K562 (cell line): ENCODE data around the gene OR2F1. TPM values are rescaled to one million over a fixed set of nuclear protein-coding genes. Genes with fewer than 3 reads are reported as not detected.
A peak's percentile ranks its signal among the peaks of the same experiment; 100 is the strongest.

Experiments used
- ATAC-seq: fragments of 200-7000 bp; cut with Tn5 transposase; 3 replicates; pipeline ENCODE4 v1.9.1; 2020; ENCODE audit warnings: moderate library complexity
- BruUV-seq: library from RNA; stranded (reverse); fragments of 400-500 nt; replicated peaks from 2 replicates; lab custom pipeline; 2021; lab: Mats Ljungman, UMichigan
- CTCF ChIA-PET: fragments of 300-600 bp; formaldehyde crosslinking; extraction: SDS; loops from one replicate; lab custom pipeline; 2021; ENCODE audit warnings: low intra/inter-chr PET ratio; lab: Yijun Ruan, JAX
- POLR2A ChIA-PET: fragments of 300-600, 350-650 bp; sonication (Branson Sonifier 250); formaldehyde crosslinking; extraction: SDS; loops from one replicate; lab custom pipeline; 2021; ENCODE audit warnings: antibody characterized with exemption, inconsistent platforms; lab: Yijun Ruan, JAX
- DNase-seq, 4 experiments: peaks; one replicate each; pipeline versions ENCODE4 v3.0.0 to v3.0.0-alpha.2; 2011 to 2018; ENCODE audit warnings: low spot score in 3 of 4, mixed read lengths in 3 of 4; ENCODE audit errors: extremely low read depth in 1 of 4
- FAIRE-seq: peaks from 2 replicates; lab custom pipeline; 2011; peaks lifted over from hg19 to GRCh38; lab: Jason Lieb, UNC
- H2AFZ ChIP-seq: 2 replicates; pipeline ENCODE4 v1.6.0; 2011; ENCODE audit warnings: low read depth, low read length, control low read depth, inconsistent platforms
- H3K27ac ChIP-seq: fragments of 200-600 bp; 3 replicates; pipeline ENCODE4 v1.8.0; 2011; ENCODE audit warnings: low read depth, mild to moderate bottlenecking, control low read depth, inconsistent platforms, low read length, moderate library complexity, mixed read lengths; ENCODE audit errors: extremely low read depth
- H3K27me3 ChIP-seq, 2 experiments: fragments of 300-600 bp in 1 of 2; 2 replicates in 1 of 2; 3 replicates in 1 of 2; pipeline versions ENCODE4 v1.6.0 to v1.8.0; 2011; ENCODE audit warnings: inconsistent platforms in 2 of 2, low read length in 2 of 2, mild to moderate bottlenecking in 1 of 2, mixed read lengths in 1 of 2, moderate library complexity in 1 of 2; ENCODE audit not compliant: control insufficient read depth in 2 of 2, insufficient read depth in 2 of 2
- H3K36me3 ChIP-seq: fragments of 300-600 bp; 3 replicates; pipeline ENCODE4 v1.8.0; 2011; ENCODE audit warnings: mild to moderate bottlenecking, low read length, inconsistent platforms; ENCODE audit not compliant: control insufficient read depth, insufficient read depth
- H3K4me1 ChIP-seq, 2 experiments: fragments of 200-600 bp in 1 of 2; replicated peaks in 1 of 2; 2 replicates in 1 of 2; 3 replicates in 1 of 2; pipeline versions ENCODE4 v1.5.1 to v1.8.0; 2011; ENCODE audit warnings: inconsistent platforms in 2 of 2, low read length in 2 of 2, mild to moderate bottlenecking in 1 of 2, mixed read lengths in 1 of 2, moderate library complexity in 1 of 2; ENCODE audit not compliant: control insufficient read depth in 2 of 2, insufficient read depth in 2 of 2
- H3K4me2 ChIP-seq: 2 replicates; pipeline ENCODE4 v1.6.1; 2011; ENCODE audit warnings: low read length, control low read depth, inconsistent platforms, mixed read lengths; ENCODE audit not compliant: insufficient read depth
- H3K4me3 ChIP-seq: fragments of 200-600 bp; sonication (generic), shearing (Covaris generic); 2 replicates; pipeline ENCODE4 v1.5.1; 2016; ENCODE audit warnings: control low read depth, inconsistent platforms
- H3K79me2 ChIP-seq: fragments of 200-600 bp; 3 replicates; pipeline ENCODE4 v1.8.0; 2011; ENCODE audit warnings: low read length, inconsistent platforms; ENCODE audit not compliant: control insufficient read depth, insufficient read depth
- H3K9ac ChIP-seq, 2 experiments: 2 replicates each; pipeline versions ENCODE4 v1.6.0 to v1.6.1; 2011; ENCODE audit warnings: low read depth in 2 of 2, low read length in 2 of 2, control low read depth in 1 of 2, inconsistent platforms in 1 of 2, mild to moderate bottlenecking in 1 of 2, mixed read lengths in 1 of 2; ENCODE audit not compliant: insufficient read depth in 1 of 2
- H3K9me1 ChIP-seq: one replicate; pipeline ENCODE4 v1.6.0; 2011; ENCODE audit warnings: inconsistent platforms, mild to moderate bottlenecking, low read length, moderate library complexity; ENCODE audit not compliant: control insufficient read depth, insufficient read depth
- H3K9me3 ChIP-seq: replicated peaks from 2 replicates; pipeline ENCODE4 v1.5.1; 2011; ENCODE audit warnings: low read depth, low read length, inconsistent platforms; ENCODE audit not compliant: control insufficient read depth, insufficient read depth
- H4K20me1 ChIP-seq: replicated peaks from 2 replicates; pipeline ENCODE4 v1.6.1; 2011; ENCODE audit warnings: low read length, inconsistent platforms, mixed read lengths; ENCODE audit not compliant: control insufficient read depth, insufficient read depth
- CEBPB ChIP-seq: fragments of 450-650 bp; IDR thresholded peaks from 2 replicates; pipeline ENCODE4 v1.6.1; 2016; ENCODE audit warnings: missing genetic modification characterization, missing compliant biosample characterization
- CEBPG ChIP-seq, 3 experiments: fragments of 200-800 bp in 1 of 3; sonication (Bioruptor generic) in 1 of 3; sonication (generic) in 1 of 3; formaldehyde crosslinking in 1 of 3; IDR thresholded peaks in 2 of 3; conservative IDR thresholded peaks in 1 of 3; 2 replicates each; pipeline versions ENCODE4 v1.6.1 to v1.8.0; 2016 to 2022; ENCODE audit warnings: missing compliant biosample characterization in 2 of 3, missing genetic modification characterization in 2 of 3, mild to moderate bottlenecking in 1 of 3, missing genetic modification reagents in 1 of 3
- DPF2 ChIP-seq: fragments of 450-650 bp; IDR thresholded peaks from 2 replicates; pipeline ENCODE4 v1.6.1; 2016
- PRDM10 ChIP-seq: fragments of 450-650 bp; IDR thresholded peaks from 2 replicates; pipeline ENCODE4 v1.6.1; 2018; ENCODE audit not compliant: partially characterized antibody
- TOE1 ChIP-seq, 2 experiments: fragments of 450-650 bp in 1 of 2; sonication (generic) in 1 of 2; formaldehyde crosslinking in 1 of 2; IDR thresholded peaks; 2 replicates each; pipeline versions ENCODE4 v1.7.1 to v1.8.0; 2016 to 2022; ENCODE audit warnings: borderline replicate concordance in 2 of 2, mild to moderate bottlenecking in 2 of 2, antibody characterized with exemption in 1 of 2, inconsistent platforms in 1 of 2, low read depth in 1 of 2, missing genetic modification reagents in 1 of 2, moderate library complexity in 1 of 2
- ZNF41 ChIP-seq: fragments of 250-450 bp; sonication (Bioruptor Pico); conservative IDR thresholded peaks from 2 replicates; pipeline ENCODE4 v1.4.0; 2020; ENCODE audit warnings: mild to moderate bottlenecking
- WGBS: fragments of 100-300 bp; shearing (Covaris generic); methylation state at CpG from one replicate; pipeline ENCODE4 v1.1.6; 2016; ENCODE audit warnings: low coverage, mixed read lengths; ENCODE audit not compliant: insufficient coverage; ENCODE audit errors: missing lambda C conversion rate; 5-methylcytosine and 5-hydroxymethylcytosine counted together
- in situ Hi-C: fragments of 300-500 bp; cut with MboI; formaldehyde crosslinking; loops from 4 replicates; pipeline ENCODE4 v1.15.0; 2018; ENCODE audit warnings: inconsistent platforms, mixed read lengths
- intact Hi-C: fragments of 100-400 bp; cut with micrococcal nuclease; formaldehyde crosslinking; loops from 2 replicates; pipeline ENCODE4 v1.14.2; 2022
- polyA plus RNA-seq, 8 experiments: library from polyadenylated mRNA; depleted of rRNA in 4 of 8; stranded (reverse) in 5 of 8; unstranded in 3 of 8; fragments of >200 nt; fragmentation: Nextera tagmentation in 2 of 8; fragmentation: Illumina TruSeq in 1 of 8; extraction: Ambion mirVana in 2 of 8; extraction: Trizol in 1 of 8; gene quantifications; 2 replicates each; pipeline versions ENCODE4 v1.2.1 to v1.2.3, GENCODE V29; 2011 to 2014; ENCODE audit warnings: inconsistent platforms in 1 of 8, missing spikeins in 1 of 8
- total RNA-seq, 7 experiments: library from RNA; depleted of rRNA in 6 of 7; stranded (reverse); fragments of >200 nt in 6 of 7; fragmentation: Illumina TruSeq in 2 of 7; extraction: Trizol in 2 of 7; gene quantifications; 2 replicates each; pipeline versions ENCODE4 v1.2.1 to v1.2.3, GENCODE V29; 2011 to 2021; ENCODE audit warnings: low replicate concordance in 1 of 7

Gene OR2F1
- total and polyA plus RNA-seq, 9 of the 15 experiments (the other 6 are each of a cell fraction or from before 2014, with no cell fraction given) = not detected

GRCh38 chr7:144006692-144007042 is 52.0 kb downstream of the OR2F1 start:
- intact Hi-C loops = no loop called here
- H3K79me2 ChIP-seq = no peaks in the 10 kb centered on the region
- H3K4me2 ChIP-seq = no peak overlapping the region
- POLR2A ChIA-PET = interaction anchor here (0.9 kb wide), 1 partner anchor 13 kb away, joined by 5 read pairs; no protein-coding TSS in a partner anchor
- H3K4me1 ChIP-seq = no peaks in the 10 kb centered on the region
- H2AFZ ChIP-seq = no peak overlapping the region
- no peaks in the 10 kb centered on the region for H4K20me1 ChIP-seq
- no peak overlapping the region for H3K9ac ChIP-seq
- BruUV-seq = no TSS peak
- no peak for ATAC-seq
- H3K9me1 ChIP-seq = no peaks in the 10 kb centered on the region
- TF ChIP-seq CEBPB (tag) (peak; percentile 46; the same call in 1 of the 2 replicates), TOE1 (IDR thresholded peaks at IDR 0.05; ENCODE audit: borderline replicate concordance) (no peak), TOE1 (CRISPR knock-in tag; IDR thresholded peaks at IDR 0.05; ENCODE audit: borderline replicate concordance, low read depth) (no peak), ZNF41 (CRISPR knock-in tag) (no peak), PRDM10 (no peak), DPF2 (no peak), CEBPG (CRISPR knock-in tag; IDR thresholded peaks at IDR 0.05) (no peak), CEBPG (tag; conservative IDR thresholded peaks at IDR 0.05 in 1 of 2, IDR thresholded peaks at IDR 0.05 in 1 of 2) (peak in 1 of 2 experiments; percentile 24; a peak in 1 of 4 replicates)
- TF ChIP-seq, all 486 proteins: peak for 2
- FAIRE-seq (no peak), DNase-seq (no peak)
- Histone ChIP-seq H3K4me3 (no peak overlapping the region), H3K27me3 (no peaks in the 10 kb centered on the region), H3K27ac (no peak overlapping the region), H3K36me3 (no peaks in the 10 kb centered on the region), H3K9me3 (peaks cover 6% of the 10 kb centered on the region)
- in situ Hi-C loops = no loop called here
- CTCF ChIA-PET = no interaction called here
- 0% methylated on average over 1 of the region's 1 CpG for WGBS
